ENCODE data around the gene FZD8.

The FZD8 gene

GRCh38 chr10:35640951-35641675 lies 983 bp downstream of the FZD8 start:
- DNase-seq, result peak; percentile 30

GRCh38 chr10:35640474-35640873 lies 1.6 kb downstream of the FZD8 start:
- DNase-seq, result peak; percentile 35

GRCh38 chr10:35639728-35640401 lies 2.2 kb downstream of the FZD8 start:
- no peak for DNase-seq

GRCh38 chr10:35639021-35639727 lies 2.9 kb downstream of the FZD8 start:
- no peak for DNase-seq

- DNase-seq, result no peak
Observed at GRCh38 chr10:35638101-35638500, 4.0 kb downstream of the FZD8 start.

GRCh38 chr10:35637462-35637861 lies 4.6 kb downstream of the FZD8 start:
- no peak for DNase-seq

GRCh38 chr10:35636956-35637355 lies 5.1 kb downstream of the FZD8 start:
- DNase-seq, result no peak

GRCh38 chr10:35635576-35635975 lies 6.5 kb downstream of the FZD8 start:
- peak; percentile 69 for DNase-seq

GRCh38 chr10:35633006-35633980 lies 8.8 kb downstream of the FZD8 start:
- no peak for DNase-seq

- DNase-seq, result no peak
Observed at GRCh38 chr10:35632027-35632426, 10.1 kb downstream of the FZD8 start.

GRCh38 chr10:35631404-35631803 lies 10.7 kb downstream of the FZD8 start:
- DNase-seq, result no peak

- DNase-seq, result no peak
Observed at GRCh38 chr10:35626971-35627507, 15.1 kb downstream of the FZD8 start.

GRCh38 chr10:35614312-35614711 lies 27.8 kb downstream of the FZD8 start:
- DNase-seq, result no peak

GRCh38 chr10:35613597-35614226 lies 28.4 kb downstream of the FZD8 start:
- DNase-seq, result no peak

GRCh38 chr10:35613107-35613440 lies 29.0 kb downstream of the FZD8 start:
- DNase-seq, result no peak

GRCh38 chr10:35612385-35613106 lies 29.6 kb downstream of the FZD8 start:
- DNase-seq, result no peak

GRCh38 chr10:35611750-35612149 lies 30.3 kb downstream of the FZD8 start:
- no peak for DNase-seq

- no peak for DNase-seq
Observed at GRCh38 chr10:35608328-35608672, 33.8 kb downstream of the FZD8 start.

GRCh38 chr10:35607475-35608327 lies 34.4 kb downstream of the FZD8 start:
- DNase-seq, result no peak

GRCh38 chr10:35606430-35606829 lies 35.7 kb downstream of the FZD8 start:
- DNase-seq, result no peak

- DNase-seq, result no peak
Observed at GRCh38 chr10:35605191-35605590, 36.9 kb downstream of the FZD8 start, which contains the start of gene GJD4. TSS of gene GJD4 (plus strand) at chr10:35605341. CDS start at chr10:35605568, 227 bp downstream.
